ENCODE measurements around the gene ADK.

- no peak for TF ChIP-seq CTCF (IDR thresholded peaks at IDR 0.05)
- no peak for TF ChIP-seq POLR2A (IDR thresholded peaks at IDR 0.05)
These were observed 378.2 kb downstream of the ADK start for GRCh38 chr10:74529205-74529604.

Data from thyroid gland (tissue), 4 donors.